SHP77 treated with DMSO at 0.1 percent for 48 hours (cell line): Measurements from ENCODE around the gene PILRB.
"Not testable (repeated sequence)": the region's sequence is repeated elsewhere in the genome, so short reads cannot be mapped to it uniquely, and the experiment has no call there.

Experiments used
- DNase-seq: peaks from one replicate; lab custom pipeline; 2025; lab: John Stamatoyannopoulos, UW

The PILRB gene

DNA sequence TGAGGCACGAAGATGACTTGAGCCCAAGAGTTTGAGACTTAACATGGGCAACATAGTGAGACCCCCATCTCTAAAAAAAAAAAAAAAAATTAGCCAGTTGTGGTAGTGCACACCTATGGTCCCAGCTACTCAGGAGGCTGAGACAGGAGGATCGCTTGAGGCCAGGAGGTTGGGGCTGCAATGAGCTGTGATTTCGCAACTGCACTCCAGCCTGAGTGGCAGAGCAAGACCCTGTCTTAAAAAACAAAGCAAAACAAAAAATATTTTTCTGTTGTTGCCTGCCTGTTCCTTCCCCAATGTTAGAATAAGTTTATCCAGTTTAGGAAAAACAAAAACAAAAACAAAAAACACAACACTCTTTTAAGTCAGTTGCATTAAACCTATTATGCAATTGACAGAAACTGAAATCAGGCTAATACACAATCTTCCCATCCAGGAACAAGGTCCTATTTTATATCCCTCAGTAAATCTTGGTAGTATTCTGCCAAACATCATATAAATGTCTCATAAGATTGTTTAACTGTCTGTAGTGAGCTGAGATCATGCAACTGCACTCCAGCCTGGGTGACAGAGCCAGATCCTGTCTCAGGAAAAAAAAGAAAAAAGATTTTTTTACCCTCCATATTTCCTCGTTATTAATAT lies 20.3 kb downstream of the PILRB start:
- DNase-seq, result no peak

DNA sequence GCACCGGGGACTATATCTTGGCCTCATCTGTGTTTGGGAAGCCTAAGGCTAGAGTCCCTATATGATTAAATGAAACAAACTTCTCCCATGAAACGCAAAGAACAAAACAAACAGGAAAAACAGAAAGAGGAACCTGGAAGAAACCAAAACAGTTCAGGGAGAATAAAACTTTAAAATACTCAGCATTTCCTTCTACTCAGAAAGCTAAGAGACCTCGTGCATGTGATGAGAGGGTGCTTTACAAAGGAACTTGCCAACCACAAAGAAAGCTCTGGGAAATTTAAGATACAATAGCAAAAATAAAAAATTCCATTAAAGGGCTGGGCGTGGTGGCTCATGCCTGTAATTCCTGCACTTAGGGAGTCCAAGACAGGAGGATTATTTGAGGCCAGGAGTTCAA lies 22.3 kb downstream of the PILRB start:
- no peak for DNase-seq

DNA sequence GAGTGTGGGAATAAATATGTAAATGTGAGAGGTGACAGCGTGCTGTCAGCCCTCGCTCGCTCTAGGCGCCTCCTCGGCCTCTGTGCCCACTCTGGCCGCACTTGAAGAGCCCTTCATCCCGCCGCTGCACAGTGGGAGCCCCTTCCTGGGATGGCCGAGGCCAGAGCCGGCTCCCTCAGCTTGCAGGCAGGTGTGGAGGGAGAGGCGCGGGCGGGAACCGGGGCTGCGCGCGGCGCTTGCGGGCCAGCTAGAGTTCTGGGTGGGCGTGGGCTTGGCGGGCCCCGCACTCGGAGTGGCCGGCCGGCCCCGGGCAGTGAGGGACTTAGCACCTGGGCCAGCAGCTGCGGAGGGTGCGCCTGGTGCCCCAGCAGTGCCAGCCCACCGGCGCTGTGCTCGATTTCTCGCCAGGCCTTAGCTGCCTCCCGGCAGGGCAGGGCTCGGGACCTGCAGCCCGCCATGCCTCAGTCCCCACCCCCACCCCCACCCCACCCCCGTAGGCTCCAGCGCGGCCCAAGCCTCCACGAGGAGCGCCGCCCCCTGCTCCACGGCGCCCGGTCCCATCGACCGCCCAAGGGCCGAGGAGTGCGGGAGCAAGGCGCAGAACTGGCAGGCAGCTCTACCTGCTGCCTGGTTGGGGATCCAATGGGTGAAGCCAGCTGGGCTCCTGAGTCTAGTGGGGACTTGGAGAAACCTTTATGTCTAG lies 23.8 kb downstream of the PILRB start:
- DNase-seq, result not testable (repeated sequence)

DNA sequence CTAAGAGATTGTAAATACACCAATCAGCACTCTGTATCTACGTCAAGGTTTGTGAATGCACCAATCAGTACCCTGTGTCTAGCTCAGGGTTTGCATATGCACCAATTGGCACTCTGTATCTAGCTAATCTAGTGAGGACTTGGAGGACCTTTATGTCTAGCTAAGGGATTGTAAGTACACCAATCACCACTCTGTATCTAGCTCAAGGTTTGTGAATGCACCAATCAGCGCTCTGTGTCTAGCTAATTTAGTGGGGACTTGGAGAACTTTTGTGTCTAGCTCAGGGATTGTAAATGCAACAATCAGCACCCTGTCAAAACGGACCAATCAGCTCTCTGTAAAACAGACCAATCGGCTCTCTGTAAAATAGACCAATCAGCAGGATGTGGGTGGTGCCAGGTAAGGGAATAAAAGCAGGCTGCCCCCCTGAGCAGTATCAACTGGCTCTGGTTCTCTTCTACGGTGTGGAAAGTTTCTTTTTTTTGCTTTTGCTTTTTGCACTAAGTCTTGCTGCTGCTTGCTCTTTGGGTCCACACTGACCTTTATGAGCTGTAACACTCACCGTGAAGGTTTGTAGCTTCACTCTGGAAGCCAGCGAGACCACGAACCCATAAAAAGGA lies 24.4 kb downstream of the PILRB start:
- DNase-seq, result not testable (repeated sequence)

DNA sequence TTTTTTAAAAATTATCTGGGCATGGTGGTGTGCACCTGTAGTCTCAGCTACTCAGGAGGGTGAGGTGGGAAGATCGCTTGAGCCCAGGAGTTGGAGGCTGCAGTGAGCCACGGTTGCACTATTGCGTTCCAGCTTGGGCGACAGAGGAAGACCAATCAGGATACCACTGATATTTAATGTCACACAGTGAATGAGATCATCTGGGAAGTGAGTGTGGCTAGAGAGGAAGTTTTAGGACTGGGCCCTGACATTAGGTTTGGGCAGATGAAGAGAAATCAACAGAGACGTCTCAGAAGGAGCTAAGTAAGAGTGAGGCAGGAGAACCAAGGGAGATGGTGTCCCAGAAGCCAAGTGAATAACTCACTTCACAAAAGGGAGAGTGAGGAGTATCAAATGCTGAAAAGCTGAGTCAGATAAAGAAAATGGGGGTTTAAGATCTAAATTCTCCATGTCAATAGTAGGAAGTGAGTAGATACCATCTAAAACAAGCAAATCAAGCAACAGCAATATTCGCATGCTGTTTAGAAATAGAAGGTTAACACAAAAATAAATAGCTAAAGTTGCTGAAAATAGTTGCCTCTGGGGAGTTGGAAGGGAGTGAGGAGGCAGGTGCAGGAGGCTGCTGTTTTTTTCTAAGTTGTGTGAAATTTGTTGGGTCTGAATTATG lies 26.8 kb downstream of the PILRB start:
- DNase-seq, result no peak

DNA sequence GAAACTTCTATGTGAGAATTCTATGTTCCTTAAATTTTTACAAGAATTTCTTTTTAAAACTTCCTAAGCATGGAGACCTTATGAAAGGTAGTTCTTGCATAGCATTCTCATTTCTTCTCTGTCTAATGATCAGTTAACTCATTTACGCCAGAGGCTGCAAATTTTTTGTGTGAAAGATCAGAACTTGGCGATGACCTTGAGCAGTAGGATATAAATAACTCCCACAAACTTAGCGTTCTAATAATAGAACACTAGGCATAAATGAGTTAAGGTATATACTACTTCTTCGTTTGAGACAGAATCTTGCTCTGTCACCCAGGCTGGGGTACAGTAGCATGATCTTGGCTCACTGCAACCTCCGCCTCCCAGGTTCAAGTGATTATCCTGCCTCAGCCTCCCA lies 29.0 kb downstream of the PILRB start:
- no peak for DNase-seq

DNA sequence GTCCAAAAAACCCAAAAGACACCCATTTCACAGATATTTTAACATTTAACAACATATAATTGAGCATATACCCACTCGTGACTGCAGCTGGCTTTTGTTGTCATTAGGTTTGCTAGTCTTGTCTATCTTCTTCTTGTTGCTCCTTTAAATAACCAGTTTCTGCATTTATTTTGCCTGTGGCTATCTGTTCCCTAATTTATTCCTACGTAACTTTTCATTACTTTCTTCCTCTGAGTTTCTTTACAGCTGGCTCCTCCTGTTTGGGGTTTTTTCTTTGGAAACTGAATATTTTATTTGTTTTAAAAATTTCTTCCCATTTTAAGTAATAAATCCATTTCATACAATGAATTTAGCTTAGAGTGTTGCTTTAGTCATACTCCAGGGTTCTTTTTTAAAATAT lies 29.8 kb downstream of the PILRB start:
- no peak for DNase-seq

DNA sequence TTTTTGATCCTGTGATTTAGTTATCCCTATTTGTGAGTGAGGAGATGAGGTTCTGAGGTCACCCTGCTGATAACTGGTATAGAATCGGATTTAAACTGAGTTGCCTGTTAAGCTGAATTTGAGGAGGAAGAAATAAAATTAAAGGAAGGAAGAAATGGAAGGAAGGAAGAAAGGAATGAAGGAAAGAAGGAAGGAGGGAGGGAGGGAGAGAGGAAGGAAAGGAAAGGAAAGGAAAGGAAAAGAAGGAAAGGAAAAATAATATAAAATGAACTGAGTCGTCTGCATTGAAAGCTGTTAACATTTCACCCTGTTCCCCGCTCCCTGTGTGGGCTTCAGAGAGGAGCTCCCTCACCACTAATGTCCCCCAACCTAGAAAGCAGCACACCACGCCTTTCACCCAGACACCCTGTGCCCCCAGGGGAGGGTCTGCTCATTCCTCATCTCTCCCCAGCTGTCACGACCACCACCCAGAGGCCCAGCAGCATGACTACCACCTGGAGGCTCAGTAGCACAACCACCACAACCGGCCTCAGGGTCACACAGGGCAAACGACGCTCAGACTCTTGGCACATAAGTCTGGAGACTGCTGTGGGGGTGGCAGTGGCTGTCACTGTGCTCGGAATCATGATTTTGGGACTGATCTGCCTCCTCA lies 31.6 kb downstream of the PILRB start:
- no peak for DNase-seq

DNA sequence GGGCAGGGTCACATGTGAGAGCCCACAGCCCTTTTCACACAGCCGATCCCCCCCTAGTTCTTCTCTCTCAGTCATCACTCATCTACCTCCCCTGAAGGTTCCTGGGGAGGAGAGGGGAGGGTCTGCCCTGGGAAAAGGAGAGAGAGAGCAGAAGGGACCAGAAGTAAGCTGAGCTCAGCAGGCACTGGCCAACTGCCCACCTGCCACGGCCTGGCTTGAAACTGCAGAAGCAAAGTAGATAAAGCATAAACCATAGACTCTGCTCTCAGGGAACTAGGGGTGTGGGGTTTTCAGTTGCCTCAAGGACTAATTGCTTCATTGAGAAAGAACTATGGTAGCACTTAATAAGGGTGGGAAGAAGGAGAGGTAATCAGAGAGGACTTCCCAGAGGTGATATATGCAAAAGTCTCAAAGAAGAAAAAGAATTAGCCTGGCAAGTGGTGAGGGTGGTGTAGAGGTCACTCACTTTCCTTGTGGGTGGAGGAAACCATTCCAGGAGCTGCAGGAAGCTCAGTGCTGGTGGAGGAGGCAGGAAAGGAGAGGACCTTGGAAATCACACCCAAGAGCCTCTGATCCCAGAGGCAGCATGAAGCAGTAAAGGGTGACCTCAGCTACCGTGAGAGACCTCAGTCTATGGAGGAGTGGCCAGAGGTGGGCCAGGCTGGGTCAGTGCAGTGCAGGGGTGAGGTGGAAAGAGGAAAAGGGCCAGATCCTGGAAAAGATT lies 32.5 kb downstream of the PILRB start:
- no peak for DNase-seq

DNA sequence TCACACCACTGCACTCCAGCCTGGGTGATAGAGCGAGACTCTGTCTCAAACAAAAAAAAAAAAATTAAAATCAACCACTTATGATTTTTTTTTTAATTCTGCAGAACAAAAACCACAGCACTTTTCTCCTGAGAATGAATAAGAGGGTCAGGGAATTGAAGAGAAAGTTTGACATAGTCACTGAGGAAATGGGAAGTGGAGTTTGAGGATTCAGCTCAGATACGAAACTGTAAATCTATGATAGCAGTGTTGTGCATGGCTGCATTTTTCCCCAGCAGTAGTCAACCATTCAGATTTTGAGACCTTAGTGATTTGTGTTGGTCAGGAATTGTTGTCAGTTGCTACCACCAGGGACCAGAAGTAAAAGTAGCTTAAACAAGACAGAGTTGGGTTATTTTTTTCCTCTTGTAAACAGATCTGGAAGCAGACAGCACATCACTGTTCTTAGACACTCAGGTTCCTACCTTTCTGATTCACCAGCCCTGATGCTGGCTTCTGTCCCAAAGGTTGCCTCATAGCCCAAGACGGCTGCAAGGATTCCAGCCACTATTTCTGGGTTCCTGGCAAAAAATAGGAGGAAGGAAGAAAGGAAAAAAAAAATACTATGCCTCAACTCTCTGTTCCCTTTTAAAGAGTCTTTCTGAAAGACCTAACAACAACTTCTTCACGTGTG lies 35.5 kb downstream of the PILRB start:
- no peak for DNase-seq

DNA sequence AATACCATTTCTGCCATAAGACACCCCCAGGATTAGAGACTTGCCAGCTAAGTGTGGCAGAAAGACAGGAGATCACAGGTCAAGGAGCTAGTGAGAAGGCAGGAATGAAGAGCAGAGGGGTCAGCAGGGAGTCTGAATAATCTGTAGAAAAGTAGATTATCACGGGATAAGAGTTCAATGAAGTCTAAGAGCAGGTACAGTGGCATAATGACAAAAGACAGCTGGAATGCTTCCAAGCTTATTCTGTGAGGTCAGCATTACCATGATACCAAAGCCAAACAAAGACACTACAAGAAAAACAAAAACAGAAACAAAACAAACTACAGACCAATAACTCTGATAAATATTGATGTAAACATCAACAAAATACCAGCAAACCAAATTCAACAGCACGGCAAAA lies 36.2 kb downstream of the PILRB start:
- DNase-seq, result no peak

DNA sequence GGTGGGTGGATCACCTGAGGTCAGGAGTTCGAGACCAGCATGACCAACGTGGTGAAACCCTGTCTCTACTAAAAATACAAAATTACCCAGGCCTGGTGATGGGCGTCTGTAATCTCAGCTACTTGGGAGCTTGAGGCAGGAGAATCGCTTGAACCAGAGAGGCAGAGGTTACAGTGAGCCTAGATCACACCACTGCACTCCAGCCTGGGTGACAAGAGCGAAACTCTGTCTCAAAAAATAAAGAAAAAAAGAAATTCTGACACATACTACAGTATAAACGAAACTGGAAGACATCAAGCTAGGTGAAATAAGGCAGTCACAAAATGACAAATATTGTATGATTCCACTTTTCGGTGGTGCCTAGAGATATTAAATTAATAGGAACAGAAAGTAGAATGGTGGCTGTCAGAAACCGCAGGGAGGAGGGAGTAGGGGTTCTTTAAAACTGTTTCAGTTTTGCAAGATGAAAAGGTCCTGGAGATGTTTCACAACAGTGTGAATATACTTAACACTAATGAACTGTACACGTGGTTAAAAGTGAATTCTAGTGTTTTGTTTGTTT lies 38.6 kb downstream of the PILRB start:
- DNase-seq, result no peak

DNA sequence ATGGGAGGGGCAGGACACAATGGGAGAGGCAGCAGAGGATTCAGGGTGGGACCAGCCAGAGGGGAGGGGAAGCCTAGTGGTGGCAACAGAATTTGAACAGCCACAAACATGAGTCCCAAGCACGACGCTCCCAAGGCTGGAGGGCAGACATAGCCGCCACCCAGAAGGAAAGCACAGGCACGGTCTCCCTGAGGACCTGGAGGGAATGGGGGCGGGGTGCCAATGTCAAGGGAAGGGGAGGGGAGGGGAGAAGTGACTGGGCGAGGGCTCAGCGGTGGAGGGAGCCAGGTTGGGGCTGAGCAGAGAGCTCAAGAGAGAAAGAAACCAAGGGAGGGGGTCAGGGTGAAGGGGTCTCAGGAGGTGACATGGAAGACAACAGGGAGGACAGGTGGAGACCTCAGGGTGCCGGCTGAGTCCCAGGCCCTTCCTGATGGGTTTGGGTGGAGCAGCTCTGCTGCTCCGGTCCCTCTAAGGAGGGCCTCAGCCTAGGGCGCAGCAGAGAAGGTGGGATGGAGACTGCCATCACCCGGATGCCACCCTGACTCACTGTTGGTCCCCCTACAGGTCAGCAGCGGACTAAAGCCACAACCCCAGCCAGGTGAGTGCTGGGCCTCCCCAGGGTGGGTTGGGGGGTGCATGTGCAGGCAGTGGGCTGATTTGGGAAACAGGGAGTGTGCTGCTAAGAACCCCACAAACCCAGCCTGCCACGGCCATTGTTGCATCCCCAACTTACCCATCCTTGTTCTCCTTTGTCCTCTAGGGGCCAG lies 39.6 kb downstream of the PILRB start:
- no peak for DNase-seq

DNA sequence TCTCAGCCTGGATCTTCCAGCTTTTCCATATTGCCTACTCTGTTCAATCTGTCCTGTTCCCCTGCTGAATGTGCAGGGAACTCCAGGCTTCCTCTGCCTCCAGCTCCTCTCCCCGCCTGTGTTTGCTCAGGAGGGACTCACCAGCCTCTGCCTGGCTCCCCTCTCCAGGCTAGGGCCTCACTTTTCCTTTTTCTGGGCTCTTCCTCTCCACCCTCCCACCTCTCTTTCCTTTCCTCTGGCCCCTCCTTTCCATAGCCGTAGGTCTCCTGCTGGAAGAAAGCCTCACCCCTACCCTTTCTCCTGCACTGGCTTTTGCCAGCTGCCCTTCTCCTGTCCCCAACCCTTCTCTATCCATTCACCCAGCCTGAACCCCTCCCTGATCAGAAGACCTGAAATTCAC lies 40.3 kb downstream of the PILRB start:
- DNase-seq, result no peak

DNA sequence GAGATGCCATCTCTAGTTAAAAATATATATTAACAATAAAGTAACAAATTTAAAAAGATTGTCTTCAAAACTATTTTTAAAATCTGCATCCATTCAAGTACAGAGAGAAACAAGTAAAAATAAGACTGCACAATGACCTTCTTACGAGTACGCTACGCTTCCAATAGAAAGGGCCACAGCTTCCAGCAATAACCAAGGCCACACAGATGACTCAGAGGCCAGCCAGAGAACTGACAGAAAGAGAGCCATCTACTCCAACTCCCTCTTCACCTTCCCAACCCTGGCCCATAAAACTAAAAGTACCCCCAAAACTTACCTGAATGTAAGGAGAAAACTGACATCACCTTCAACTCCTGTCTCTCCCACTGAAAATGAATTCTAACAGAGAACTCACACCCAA lies 42.1 kb downstream of the PILRB start:
- DNase-seq, result no peak

DNA sequence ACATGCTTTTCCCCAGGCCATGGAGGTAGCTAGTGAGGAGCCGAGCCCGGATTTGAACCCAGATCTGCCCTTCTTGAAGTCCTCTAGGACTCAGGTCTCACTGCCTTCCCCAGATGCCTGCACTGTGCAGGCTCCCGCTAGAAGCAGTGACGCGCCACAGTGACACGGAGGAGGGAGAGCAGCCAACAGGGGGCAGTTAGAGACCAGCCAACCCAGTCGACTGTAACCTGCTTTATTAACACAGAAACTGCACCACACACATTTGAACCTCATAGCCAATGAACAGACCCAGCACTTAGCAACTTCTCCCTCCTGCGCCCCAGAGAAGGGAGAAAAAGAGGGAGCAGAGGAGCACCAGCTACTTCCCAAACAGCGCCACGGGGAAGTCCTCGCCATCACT lies 42.7 kb downstream of the PILRB start:
- no peak for DNase-seq

DNA sequence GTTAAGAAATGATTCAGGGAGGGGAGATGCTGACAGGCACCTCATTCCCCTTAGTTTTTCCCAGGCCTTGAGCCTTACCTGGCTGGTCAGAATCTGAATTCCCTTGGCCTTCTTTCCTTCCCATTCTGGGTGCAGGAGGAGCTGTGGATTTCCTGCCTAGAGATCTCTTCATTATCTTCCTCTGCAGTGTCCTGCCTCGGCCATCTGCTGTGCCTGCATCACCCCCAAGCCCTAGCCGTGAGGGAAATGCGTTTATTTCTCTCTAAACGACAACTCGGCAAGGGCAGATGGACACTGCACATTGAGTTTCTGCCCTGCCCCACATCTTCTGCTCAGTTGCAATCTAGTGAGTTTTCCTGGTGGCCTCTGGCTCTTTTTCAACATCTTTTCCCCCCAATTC lies 43.9 kb downstream of the PILRB start:
- DNase-seq, result no peak

DNA sequence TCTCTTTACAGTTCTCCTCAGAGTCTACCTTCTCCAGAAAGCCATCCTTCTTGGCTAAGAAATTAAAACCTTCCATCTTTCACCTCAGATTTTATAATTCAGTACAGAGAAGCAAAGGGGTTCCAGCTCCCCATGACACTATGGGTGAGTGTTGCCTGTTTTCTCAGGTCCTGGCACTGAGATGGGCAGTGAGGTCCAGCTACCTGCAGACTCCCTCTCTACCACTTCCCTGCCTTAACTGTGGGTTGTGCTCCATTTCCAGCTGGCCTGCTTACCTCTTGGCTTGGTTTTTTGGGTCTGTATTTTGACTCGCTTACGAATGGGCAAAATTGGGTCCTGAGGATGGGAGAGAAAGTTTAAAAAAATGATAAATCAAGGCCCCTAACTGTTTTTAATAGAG lies 44.3 kb downstream of the PILRB start:
- no peak for DNase-seq

DNA sequence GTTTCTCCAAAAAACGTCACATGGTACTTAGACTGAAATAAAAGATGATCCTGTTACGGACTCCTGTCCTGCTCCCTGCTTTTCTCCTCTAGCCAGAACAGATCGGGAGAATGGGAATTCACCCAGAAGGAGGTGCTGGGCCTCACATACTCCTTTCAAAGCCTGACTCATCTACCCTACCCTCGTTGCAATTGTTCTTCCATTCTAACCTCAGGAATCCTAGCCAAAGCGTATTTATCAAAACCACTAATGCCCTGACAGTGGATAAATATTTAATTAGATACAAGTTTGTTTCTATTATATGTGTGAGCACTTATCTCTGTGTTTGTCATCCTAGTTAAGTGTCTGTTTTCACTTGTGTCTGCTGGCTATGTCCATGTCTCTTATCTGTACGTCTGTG lies 48.9 kb downstream of the PILRB start:
- no peak for DNase-seq
